ENCODE measurements around the gene KIR2DL1.
"Not testable (repeated sequence)": the region's sequence is repeated elsewhere in the genome, so short reads cannot be mapped to it uniquely, and the experiment has no call there.

The KIR2DL1 gene

DNA sequence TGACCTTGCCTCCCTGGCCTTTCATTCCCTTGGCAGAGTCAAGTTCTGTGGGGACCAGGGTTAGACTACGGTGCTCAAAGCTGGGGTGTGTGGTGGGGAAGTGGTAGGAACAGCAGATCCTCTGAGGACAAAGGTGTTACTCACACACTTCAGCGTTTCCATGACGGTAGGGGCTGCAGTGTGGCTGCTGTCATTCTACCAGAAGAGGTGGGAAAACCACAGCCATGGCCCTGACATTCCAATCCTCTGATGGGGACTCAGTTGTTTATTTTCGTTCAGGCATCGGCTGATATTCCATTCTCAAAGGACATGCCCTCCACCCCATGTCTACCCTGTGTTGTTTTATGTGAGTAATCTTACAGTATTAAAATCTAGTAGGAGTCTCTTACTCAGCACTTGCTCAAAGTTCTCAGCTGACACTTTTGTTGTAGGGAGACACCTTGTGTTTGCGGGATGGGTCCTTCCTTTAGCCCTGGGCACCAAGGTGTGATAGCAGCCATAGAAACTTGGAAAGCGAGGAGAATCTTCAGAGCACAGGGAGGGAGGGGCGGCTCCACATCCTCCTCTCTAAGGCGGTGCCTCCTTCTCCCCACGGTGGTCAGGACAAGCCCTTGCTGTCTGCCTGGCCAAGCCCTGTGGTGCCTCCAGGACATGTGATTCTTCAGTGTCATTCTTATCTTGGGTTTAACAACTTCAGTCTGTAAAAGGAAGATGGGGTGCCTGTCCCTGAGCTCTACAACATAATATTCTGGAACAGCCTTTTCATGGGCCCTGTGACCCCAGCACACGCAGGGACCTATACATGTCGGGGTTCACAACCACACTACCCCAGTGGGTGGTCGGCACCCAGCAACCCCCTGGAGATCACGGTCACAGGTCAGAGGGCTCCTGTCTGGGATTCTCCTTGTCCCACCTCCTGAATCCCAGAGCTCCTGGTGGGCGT lies 1.7 kb downstream of the KIR2DL1 start:
- ATAC-seq, result peak; percentile 55
- DNase-seq, result not testable (repeated sequence)

DNA sequence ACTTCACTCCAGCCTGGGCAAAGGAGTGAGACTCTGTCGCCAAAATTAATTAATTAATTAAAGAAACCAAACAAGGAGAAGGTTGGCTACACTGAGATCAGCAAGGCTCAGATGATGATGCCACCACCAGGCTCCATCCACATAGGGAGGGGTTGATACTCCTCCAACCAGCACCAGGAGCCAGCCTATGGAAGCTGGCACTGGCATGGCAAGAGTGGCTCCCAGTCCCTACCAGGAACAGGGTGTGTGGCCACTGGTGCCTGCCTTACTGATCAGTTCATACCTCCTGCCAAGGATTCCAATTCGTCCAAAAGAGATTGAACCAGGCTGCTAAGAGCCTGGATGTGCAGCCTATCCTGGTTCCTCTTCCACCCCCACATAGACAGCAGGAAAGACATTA lies 3.1 kb downstream of the KIR2DL1 start:
- ATAC-seq, result not testable (repeated sequence)

DNA sequence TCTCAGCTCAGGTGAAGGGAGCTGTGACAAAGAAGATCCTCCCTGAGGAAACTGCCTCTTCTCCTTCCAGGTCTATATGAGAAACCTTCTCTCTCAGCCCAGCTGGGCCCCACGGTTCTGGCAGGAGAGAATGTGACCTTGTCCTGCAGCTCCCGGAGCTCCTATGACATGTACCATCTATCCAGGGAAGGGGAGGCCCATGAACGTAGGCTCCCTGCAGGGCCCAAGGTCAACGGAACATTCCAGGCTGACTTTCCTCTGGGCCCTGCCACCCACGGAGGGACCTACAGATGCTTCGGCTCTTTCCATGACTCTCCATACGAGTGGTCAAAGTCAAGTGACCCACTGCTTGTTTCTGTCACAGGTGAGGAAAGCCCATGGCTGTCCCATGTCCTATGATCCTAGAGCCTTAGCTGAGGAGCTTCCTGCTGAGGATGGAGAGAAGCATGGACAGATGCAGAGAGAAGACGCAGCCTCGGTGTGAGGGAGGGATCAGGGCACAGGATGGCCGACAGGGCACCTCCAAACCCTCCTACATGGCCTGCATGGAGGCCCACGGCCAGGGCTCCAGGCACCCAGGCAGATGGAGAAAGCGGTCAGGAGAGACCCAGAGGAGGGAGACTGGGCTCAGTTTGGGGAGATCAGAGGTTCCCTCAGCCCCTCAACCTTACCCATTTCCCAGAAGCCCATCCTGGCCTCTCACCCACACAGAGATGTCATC lies 5.7 kb downstream of the KIR2DL1 start:
- not testable (repeated sequence) for DNase-seq
- peak; percentile 19 for ATAC-seq

More for the DNA sequence above, 3.1 kb downstream of the KIR2DL1 start:
- not testable (repeated sequence) for DNase-seq

DNA sequence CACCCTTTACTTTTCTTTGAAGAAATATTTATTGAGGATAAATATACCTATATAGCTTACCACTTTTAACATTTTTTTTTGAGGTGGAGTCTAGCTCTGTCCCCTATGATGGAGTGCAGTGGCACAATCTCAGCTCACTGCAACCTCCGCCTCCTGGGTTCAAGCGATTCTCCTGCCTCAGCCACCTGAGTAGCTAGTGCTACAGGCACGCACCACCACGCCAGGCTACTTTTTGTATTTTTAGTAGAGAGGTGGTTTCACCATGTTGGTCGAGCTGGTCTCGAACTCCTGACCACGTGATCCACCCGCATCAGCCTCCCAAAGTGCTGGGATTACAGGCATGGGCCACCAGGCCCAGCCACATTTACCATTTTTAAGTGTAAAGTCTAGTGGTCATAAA lies 6.2 kb downstream of the KIR2DL1 start:
- ATAC-seq, DNase-seq: not testable (repeated sequence)

DNA sequence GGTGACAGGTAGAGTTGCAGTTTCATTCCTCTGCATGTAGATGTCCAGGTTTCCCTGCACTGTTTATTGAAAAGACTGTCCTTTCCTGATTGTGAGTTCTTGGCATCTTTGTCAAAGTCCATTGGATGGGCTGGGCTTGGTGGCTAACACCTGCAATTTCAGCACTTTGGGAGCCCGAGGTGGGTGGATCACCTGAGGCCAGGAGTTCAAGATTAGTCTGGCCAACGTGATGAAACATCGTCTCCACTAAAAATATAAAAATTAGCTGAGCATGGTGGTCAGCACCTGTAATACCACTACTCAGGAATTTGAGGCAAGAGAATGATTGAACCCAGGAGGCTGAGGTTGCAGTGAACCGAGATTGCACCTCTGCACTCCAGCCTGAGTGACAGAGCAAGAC lies 8.3 kb downstream of the KIR2DL1 start:
- not testable (repeated sequence) for DNase-seq, ATAC-seq

DNA sequence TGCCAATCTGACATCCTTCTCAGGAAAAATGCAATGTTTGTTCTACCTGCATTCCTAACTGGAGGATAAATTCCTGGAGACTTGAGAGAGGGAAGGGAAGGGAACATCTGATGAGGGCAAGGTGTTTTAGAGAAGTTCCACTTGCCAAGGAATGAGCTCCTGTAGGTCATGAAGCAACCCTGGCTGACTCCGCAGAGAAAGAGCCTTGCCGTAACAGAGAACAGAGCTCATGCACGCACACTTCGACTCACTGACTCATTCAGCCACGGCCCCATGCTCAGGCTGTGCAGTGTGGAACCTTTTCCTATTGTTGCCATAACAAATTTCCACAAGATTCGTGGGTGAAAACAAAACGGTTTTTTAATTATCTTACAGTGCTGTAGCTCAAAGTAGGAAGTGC lies 9.3 kb downstream of the KIR2DL1 start:
- not testable (repeated sequence) for DNase-seq, ATAC-seq

DNA sequence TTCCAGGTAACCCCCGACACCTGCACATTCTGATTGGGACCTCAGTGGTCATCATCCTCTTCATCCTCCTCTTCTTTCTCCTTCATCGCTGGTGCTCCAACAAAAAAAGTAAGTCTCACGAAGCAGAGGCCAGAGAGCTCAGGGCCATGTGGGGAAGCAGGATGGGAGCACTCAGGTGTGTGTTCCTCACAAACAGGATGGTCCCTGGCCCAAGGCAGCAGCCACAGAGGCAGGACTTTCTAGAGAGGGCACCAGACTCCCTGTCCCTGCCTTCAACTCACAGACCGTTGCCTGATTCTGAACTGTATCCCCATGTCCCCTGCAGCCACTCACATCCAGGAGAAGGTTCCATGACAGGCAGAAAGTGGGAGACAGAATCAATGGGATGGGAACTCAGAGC lies 13.3 kb downstream of the KIR2DL1 start:
- not testable (repeated sequence) for ATAC-seq, DNase-seq

DNA sequence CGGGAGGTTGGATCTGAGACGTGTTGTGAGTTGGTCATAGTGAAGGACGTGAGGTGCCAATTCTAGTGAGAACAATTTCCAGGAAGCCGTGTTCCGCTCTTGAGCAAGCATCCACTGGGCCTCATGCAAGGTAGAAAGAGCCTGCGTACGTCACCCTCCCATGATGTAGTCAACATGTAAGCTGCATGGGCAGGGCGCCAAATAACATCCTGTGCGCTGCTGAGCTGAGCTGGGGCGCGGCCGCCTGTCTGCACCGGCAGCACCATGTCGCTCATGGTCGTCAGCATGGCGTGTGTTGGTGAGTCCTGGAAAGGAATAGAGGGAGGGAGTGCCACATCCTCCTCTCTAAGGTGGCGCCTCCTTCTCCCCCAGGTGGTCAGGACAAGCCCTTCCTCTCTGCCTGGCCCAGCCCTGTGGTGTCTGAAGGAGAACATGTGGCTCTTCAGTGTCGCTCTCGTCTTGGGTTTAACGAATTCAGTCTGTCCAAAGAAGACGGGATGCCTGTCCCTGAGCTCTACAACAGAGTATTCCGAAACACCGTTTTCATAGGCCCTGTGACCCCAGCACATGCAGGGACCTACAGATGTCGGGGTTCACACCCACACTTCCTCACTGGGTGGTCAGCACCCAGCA lies 16.6 kb downstream of the KIR2DL1 start:
- not testable (repeated sequence) for DNase-seq, ATAC-seq

DNA sequence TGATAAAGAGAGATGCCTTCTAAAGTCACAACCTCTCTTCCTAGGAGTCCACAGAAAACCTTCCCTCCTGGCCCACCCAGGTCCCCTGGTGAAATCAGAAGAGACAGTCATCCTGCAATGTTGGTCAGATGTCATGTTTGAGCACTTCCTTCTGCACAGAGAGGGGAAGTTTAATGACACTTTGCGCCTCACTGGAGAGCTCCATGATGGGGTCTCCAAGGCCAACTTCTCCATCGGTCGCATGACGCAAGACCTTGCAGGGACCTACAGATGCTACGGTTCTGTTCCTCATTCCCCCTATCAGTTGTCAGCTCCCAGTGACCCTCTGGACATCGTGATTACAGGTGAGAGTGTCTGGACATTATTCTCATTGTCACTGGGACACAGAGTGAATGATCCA lies 18.6 kb downstream of the KIR2DL1 start:
- not testable (repeated sequence) for DNase-seq, ATAC-seq

DNA sequence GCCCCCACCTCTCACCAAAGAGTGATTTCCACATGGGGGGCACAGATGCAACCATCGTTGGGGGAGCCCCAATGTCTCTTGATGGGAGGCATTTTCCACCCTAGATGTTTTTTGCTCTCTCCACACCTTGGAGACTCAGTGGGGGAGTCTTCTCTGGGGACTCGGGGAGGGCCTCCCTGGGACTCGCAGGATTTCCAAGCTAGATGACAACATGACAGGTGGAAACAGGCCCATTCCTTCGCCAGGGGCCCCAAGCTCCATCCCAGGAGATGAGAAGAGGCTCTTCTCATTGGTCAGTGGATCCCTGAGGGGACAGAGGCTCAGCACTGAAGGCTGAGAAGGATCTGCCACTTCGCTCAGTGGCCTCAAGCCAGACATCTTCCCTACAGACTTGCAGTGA lies 21.1 kb downstream of the KIR2DL1 start:
- DNase-seq (no peak), ATAC-seq (no peak)

DNA sequence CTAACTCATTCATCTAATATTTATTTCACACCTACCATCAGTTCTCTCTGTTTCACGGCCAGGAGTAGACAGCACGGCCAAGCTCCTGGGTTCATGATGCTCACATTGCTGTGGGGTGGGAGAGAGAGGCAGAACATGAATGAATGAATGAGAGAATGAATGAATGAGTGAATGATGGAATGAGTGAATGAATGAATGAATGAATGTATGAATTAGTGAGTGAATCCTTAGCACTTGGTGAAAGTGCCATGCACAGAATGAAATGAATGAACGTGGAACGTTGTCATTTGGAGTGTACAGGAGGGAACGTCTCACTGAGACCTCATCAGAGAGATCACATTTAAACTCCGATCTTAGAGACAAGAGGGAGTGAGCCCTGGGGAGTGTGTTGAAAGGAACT lies 21.9 kb downstream of the KIR2DL1 start:
- ATAC-seq (no peak), DNase-seq (no peak)

DNA sequence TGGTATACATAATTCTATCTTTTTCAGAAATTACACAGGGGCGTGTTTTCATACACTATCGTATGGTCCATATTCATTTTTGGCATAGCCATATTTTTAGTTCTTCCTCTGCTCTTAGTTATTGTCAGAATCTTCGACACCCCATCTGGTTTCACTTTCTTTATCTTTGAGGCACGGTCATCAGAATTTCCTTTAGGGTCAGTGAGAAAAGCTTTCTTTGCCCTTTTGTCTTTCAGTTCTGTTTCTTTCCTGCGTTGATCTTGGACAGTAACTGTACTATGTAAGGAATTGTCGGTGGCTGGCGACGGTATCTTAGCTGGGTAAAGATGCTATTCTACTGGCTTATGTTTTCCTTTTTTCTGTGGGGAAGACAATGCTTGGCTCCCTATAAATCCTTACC lies 23.2 kb downstream of the KIR2DL1 start:
- DNase-seq, result no peak
- ATAC-seq, result no peak

DNA sequence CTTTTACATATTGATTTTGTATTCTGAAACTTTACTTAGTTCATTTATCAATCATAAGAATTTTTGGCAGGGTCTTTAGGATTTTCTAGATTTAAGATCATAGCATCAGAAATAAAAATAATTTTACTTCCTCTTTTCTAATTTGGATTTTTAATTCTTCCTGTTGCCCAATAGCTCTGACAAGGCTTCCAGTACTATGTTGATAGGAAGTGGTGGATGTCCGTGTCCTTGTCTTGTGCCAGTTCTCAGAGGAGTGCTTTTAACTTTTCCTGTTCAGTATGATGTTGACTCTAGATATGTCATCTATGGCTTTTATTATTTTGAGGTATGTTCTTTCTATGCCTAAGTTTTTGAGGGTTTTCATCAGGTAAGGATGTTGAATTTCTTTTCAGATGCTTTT lies 26.2 kb downstream of the KIR2DL1 start:
- ATAC-seq, result no peak

DNA sequence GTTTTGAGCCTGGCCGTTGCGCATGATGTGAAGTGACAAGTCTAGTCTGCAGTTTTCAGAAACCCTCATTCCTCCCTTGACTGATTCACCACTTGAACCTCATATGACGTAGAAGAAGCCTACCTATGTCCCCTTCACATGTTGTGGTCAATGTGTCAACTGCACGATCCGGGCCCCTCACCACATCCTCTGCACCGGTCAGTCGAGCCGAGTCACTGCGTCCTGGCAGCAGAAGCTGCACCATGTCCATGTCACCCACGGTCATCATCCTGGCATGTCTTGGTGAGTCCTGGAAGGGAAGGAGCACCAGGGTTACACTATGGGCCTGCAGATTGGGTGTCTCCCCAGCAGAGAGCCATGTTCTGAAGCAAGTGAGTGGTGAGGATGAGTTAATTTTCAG lies 33.8 kb downstream of the KIR2DL1 start, which contains the start of gene KIR2DL4:
Gene KIR2DL4, plus strand, starts transcription at position 201 of the 400 bp plus-strand sequence. Its CDS starts 42 bp downstream, at position 243.
- ATAC-seq (no peak), DNase-seq (no peak)

More for the DNA sequence above, 26.2 kb downstream of the KIR2DL1 start:
- no peak for DNase-seq

DNA sequence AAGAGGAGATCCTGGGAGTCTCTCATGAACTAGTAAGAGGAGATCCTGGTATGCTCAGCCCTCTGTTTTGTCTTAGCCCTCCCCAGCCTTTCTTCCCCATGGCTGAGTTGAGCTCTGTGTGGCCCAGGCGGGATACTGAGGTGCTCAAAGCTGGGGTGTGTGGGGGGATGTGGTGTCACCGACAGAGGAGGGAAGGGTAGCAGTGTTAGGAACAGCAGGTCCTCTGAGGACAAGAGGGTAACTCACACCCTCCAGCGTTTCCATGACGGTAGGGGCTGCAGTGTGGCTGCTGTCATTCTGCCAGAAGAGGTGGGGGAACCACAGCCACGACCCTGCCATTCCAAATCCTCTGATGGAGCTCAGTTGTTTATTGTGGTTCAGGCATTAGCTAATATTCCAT lies 34.5 kb downstream of the KIR2DL1 start:
- ATAC-seq, result no peak
- DNase-seq, result no peak

DNA sequence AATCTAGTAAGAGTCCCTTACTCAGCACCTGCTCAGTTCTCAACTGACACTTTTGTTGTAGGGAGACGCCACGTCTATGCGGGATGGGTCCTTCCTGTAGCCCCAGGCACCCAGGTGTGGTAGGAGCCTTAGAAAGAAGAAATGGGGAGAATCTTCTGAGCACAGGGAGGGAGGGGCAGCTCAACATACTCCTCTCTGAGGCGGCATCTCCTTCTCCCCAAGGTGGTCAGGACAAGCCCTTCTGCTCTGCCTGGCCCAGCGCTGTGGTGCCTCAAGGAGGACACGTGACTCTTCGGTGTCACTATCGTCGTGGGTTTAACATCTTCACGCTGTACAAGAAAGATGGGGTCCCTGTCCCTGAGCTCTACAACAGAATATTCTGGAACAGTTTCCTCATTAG lies 35.0 kb downstream of the KIR2DL1 start:
- DNase-seq, result no peak
- ATAC-seq, result no peak

DNA sequence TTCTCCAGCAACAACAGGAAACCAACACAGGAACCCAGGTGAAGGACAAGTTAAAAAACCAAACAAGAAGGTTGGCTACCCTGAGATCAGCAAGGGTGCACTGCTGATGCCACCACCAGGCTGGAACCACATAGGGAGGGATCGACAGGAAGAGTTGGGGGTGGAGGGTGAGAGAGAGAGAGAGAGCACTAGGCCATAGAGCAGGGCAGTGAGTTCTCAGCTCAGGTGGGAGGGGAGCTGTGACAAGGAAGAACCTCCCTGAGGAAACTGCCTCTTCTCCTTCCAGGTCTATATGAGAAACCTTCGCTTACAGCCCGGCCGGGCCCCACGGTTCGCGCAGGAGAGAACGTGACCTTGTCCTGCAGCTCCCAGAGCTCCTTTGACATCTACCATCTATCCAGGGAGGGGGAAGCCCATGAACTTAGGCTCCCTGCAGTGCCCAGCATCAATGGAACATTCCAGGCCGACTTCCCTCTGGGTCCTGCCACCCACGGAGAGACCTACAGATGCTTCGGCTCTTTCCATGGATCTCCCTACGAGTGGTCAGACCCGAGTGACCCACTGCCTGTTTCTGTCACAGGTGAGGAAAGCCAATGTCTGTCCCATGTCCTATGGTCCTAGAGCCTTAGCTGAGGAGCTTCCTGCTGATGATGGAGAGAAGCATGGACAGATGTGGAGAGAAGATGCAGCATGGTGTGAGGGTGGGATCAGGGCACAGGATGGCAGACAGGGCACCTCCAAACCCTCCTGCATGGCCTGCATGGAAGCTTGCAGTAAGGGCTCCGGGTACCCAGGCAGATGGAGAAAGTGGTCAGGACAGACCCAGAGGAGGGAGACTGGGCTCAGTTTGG lies 36.3 kb downstream of the KIR2DL1 start:
- no peak for DNase-seq
- no peak for ATAC-seq

DNA sequence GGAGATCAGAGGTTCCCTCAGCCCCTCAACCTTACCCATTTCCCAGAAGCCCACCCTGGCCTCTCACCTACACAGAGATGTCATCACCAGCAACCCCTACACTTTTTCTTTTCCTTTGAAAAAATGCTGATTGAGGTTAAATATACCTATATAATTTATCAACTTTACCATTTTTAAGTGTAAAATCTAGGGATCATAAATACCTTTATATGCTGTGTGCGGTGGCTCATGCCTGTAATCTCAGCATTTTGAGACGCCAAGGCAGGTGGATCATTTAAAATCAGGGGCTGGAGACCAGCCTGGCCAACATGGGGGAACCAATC lies 36.9 kb downstream of the KIR2DL1 start:
- ATAC-seq, result no peak
- DNase-seq, result no peak

DNA sequence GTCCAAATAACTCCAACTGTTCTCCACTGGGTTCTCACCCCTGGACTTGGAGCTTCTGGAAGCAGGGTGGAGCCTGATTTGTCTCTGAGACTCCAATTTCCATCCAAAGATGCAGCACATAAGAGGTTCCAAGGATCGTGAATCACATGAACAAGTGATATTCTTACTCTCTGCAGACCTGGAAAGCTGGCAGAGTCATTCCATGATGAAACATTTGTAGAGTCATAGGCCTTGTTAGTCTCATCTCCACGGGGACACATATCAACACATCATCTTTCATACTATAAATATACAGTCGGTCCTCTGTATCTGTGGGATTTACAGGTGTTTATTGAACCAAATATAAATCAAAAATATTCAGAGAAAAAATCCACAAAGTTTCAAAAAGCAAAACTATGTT lies 45.0 kb downstream of the KIR2DL1 start:
- not testable (repeated sequence) for ATAC-seq, DNase-seq

DNA sequence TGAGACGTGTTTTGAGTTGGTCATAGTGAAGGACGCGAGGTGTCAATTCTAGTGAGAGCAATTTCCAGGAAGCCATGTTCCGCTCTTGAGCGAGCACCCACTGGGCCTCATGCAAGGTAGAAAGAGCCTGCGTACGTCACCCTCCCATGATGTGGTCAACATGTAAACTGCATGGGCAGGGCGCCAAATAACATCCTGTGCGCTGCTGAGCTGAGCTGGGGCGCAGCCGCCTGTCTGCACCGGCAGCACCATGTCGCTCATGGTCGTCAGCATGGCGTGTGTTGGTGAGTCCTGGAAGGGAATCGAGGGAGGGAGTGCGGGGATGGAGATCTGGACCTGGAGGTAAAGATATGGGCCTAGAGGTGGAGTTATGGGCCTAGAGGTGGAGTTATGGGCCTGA lies 46.7 kb downstream of the KIR2DL1 start, which contains the start of gene KIR3DL1:
Gene KIR3DL1, plus strand, starts transcription at position 218 of the 400 bp plus-strand sequence.
- not testable (repeated sequence) for ATAC-seq, DNase-seq
